Cardiac fibroblast (primary cell): ENCODE data around the gene KCTD5.
"Not testable (repeated sequence)": the region's sequence is repeated elsewhere in the genome, so short reads cannot be mapped to it uniquely, and the experiment has no call there.

ENCODE experiments used
- DNase-seq, 2 donors: peaks; one replicate each; pipeline versions ENCODE4 v3.0.0 to v3.0.0-alpha.2; 2010; ENCODE audit warnings: low read depth in 2 of 2
- H3K4me3 ChIP-seq, 2 donors: replicated peaks in 1 of 2; 1 replicate in 1 of 2; 2 replicates in 1 of 2; pipeline ENCODE4 v1.5.1; 2011; ENCODE audit warnings: low read depth in 2 of 2, low read length in 2 of 2, mild to moderate bottlenecking in 2 of 2, moderate library complexity in 1 of 2
- TF ChIP-seq, protein P1 (sequence below): IDR thresholded peaks from one replicate; pipeline ENCODE4 v1.5.1; 2011; ENCODE audit warnings: low read depth, mild to moderate bottlenecking, low read length, inconsistent platforms

The KCTD5 gene, protein sequence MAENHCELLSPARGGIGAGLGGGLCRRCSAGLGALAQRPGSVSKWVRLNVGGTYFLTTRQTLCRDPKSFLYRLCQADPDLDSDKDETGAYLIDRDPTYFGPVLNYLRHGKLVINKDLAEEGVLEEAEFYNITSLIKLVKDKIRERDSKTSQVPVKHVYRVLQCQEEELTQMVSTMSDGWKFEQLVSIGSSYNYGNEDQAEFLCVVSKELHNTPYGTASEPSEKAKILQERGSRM

DNA sequence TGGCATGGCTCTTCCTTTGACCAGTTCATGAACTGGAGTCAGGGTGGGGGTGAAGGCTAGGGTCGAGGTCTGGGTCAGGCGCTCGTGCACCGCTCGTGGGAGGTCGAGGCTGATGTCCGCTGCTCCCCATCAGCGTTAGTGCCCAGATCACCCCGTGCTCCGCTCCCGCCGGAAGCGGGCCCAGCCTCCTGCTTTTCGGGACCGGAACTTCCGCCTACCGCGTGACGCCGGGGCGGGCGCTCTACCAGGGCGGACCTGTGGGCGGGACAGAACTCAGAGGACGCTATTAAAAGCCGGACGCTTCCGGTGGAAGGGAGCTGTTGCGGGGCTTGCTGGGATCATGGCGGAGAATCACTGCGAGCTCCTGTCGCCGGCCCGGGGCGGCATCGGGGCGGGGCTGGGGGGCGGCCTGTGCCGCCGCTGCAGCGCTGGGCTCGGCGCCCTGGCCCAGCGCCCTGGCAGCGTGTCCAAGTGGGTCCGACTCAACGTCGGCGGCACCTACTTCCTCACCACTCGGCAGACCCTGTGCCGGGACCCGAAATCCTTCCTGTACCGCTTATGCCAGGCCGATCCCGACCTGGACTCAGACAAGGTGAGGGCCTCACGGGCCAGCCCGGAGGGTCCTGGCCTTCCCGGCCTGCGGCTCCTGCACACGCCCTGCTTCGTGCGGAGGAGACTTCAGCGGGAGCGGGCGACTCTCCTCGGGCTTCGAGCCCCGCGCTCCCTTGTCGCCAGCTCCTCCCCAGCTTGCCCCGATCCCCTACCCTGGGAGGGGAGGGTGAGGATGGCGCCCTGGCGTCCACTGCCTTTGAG is at the start of gene KCTD5:
Gene KCTD5 (plus strand): TSS at position 315 of the 813 bp plus-strand sequence. CDS start 26 bp downstream, at position 341.
- DNase-seq, result peak; percentile 97
- TF ChIP-seq, protein P1, sequence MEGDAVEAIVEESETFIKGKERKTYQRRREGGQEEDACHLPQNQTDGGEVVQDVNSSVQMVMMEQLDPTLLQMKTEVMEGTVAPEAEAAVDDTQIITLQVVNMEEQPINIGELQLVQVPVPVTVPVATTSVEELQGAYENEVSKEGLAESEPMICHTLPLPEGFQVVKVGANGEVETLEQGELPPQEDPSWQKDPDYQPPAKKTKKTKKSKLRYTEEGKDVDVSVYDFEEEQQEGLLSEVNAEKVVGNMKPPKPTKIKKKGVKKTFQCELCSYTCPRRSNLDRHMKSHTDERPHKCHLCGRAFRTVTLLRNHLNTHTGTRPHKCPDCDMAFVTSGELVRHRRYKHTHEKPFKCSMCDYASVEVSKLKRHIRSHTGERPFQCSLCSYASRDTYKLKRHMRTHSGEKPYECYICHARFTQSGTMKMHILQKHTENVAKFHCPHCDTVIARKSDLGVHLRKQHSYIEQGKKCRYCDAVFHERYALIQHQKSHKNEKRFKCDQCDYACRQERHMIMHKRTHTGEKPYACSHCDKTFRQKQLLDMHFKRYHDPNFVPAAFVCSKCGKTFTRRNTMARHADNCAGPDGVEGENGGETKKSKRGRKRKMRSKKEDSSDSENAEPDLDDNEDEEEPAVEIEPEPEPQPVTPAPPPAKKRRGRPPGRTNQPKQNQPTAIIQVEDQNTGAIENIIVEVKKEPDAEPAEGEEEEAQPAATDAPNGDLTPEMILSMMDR, result no peak
- H3K4me3 ChIP-seq, result peak within 1 kb of the TSS; percentile 97 to 98

DNA sequence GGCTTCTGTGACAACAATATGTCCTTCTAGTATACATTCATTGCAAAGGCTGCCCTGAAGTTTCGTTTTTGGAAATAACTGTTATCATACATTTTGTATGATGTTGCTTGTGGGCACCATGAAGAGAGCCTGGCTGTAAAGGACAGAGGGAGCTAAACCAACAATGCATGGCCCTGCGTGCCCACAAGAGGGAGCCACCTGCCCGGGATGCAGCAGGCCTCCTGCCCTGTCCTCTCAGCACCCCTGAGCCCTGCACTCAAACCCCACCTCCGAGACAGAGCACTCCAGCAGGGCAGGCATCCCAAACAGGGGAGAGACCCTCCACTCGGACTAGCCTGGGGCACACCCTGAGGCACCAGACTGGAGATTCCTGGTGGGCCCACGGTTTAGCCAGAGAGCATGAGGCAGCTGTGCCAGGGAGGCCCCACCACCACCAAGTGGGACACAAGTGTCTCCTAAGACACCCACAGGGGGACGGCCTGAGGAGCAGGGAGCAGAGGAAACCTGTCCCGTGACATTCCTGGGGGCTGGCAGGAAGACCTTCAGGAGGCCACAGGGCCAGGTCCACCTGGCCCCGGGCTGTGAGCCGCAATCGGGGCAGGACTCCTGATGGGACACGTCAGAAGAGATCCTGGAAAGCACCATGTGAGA is 43.1 kb upstream of the KCTD5 start:
- TF ChIP-seq, protein P1, result peak; percentile 1
- not testable (repeated sequence) for DNase-seq, H3K4me3 ChIP-seq

DNA sequence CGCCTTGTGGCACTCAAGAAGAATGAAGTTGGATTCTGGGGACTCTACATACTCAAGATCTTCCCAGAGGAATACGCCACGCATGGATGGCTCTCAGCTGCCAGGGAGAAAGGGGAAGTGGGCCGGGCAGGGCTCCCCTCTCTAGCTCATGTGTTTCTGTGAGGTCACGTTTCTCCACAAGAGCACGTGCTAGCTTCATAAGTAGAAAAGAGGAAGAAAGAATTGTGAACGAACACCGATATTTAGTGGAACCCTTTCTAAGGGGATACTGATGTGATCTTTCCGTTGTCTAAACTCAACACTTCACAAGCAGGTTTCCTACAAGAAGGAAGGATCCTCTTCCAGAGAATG is 42.6 kb upstream of the KCTD5 start:
- not testable (repeated sequence) for H3K4me3 ChIP-seq, DNase-seq

DNA sequence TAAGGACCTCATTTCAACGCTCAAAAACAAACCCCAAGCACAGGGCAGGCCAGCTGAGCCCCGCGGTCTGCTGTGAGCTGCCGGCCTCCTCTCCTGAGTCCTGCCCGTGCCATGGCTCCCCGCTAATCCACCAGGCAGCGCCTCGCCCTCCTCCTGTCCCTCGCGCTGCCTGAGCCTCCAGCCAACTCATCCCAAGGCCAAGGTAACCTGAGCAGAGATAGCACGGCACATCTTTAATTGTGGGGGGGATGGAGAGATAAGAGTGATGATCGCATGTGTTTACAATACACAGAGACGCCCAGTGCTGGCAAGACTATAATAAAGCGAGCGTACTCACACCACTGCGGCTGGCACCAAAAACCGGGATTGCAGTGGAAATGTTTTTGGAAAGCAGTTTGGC is 39.8 kb upstream of the KCTD5 start:
- not testable (repeated sequence) for DNase-seq, H3K4me3 ChIP-seq

DNA sequence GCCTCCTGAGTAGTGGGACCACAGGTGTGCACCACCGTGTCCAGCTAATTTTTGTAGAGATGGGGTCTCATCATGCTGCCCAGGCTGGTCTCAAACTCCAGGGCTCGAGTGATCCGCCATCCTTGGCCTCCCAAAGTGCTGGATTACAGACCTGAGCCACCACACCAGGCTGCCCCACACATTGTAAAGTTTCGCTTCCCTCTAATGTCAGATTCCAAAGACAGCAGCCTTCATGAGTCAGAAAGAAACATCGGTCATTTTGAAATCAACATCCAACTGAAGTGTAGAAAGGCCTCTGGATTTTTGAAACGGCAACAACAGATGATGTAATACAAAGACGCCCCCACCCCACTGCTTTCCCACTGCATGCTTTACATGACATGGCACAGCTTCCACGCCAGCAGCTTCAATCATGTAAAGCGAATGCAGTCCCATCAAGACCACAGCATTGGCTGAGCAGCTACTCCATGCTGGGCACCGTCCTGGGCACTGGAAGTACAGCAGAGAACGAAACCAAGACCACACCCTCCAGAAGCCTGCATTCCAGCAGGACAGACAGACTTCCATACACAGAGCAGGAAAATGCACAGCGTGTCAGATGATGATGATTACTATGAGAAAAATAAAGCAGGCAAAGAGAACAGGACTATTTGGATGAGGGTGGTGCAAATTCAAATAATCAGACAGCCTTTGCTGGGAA is 37.4 kb upstream of the KCTD5 start:
- DNase-seq, H3K4me3 ChIP-seq: not testable (repeated sequence)

GRCh38 chr16:2651268-2651871 is 31.0 kb upstream of the KCTD5 start:
- not testable (repeated sequence) for DNase-seq, H3K4me3 ChIP-seq

- H3K4me3 ChIP-seq, DNase-seq: not testable (repeated sequence)
These were observed 28.4 kb upstream of the KCTD5 start for GRCh38 chr16:2653915-2654314.

GRCh38 chr16:2654949-2655348 is 27.4 kb upstream of the KCTD5 start:
- not testable (repeated sequence) for DNase-seq, H3K4me3 ChIP-seq

DNA sequence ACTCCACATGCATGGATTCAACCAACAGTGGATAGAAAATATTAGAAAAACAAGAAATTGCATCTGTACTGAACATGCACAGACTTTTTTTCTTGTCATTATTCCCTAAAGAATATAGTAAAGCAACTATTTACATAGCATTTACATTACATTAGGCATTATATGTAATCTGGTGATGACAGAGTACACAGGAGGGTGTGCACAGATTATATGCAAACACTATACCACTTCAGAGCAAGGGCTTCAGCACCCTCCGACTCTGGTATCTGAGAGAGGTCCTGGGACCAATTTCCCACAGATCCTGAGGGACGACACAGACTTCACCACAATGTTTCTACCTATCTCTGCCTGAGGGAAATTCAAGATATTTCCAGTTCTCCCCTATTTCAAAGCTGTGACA is 25.3 kb upstream of the KCTD5 start:
- TF ChIP-seq, protein P1, result no peak
- no peak overlapping the region for H3K4me3 ChIP-seq
- no peak for DNase-seq

DNA sequence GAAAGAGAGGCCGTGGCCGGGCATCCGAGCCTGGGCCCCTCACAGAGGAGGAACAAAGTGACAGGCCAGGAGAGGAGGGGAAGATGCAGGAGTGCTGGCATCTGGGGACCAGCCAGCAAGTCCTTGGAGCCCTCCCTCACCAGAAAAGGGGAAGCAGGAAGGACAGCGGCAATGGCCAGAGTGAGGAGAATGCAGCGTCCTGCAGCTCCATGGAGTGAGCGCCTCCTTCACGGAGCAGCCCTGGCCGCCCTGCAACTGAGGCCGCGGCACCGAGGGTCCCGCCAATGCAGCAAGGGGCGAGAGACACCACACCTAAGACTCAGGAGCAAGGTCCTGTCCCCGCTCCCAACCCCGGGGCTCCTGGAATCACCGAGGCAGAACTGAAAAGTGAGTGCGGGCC is 24.5 kb upstream of the KCTD5 start:
- DNase-seq, H3K4me3 ChIP-seq: not testable (repeated sequence)

- not testable (repeated sequence) for DNase-seq, H3K4me3 ChIP-seq
These were observed 22.8 kb upstream of the KCTD5 start for GRCh38 chr16:2659560-2659959.

GRCh38 chr16:2660014-2660662 is 22.2 kb upstream of the KCTD5 start:
- not testable (repeated sequence) for DNase-seq, H3K4me3 ChIP-seq
